HUES6 (cell line): ENCODE measurements around the gene ASAP2.

Experiments
- H3K27ac ChIP-seq: 2 replicates; pipeline ENCODE4 v1.7.0; 2013; ENCODE audit warnings: low read depth, mild to moderate bottlenecking, low read length, inconsistent platforms
- H3K27me3 ChIP-seq: 2 replicates; pipeline ENCODE4 v1.6.1; 2013; ENCODE audit warnings: low read length; ENCODE audit not compliant: control insufficient read depth, insufficient read depth
- H3K36me3 ChIP-seq: 2 replicates; pipeline ENCODE4 v1.6.1; 2013; ENCODE audit warnings: low read length; ENCODE audit not compliant: control insufficient read depth, insufficient read depth
- H3K4me1 ChIP-seq: 2 replicates; pipeline ENCODE4 v1.6.1; 2013; ENCODE audit warnings: low read length; ENCODE audit not compliant: control insufficient read depth, insufficient read depth
- H3K4me3 ChIP-seq: 2 replicates; pipeline ENCODE4 v1.5.1; 2013; ENCODE audit warnings: low read depth, low read length
- H3K9ac ChIP-seq: one replicate; pipeline ENCODE4 v1.6.1; 2013; ENCODE audit warnings: mild to moderate bottlenecking, low read length
- H3K9me3 ChIP-seq: 2 replicates; pipeline ENCODE4 v1.6.1; 2013; ENCODE audit warnings: low read depth, low read length; ENCODE audit not compliant: control insufficient read depth, insufficient read depth

Gene ASAP2

GRCh38 chr2:9203876-9204275 is 2.7 kb upstream of the ASAP2 start:
- no peaks in the 10 kb centered on the region for H3K36me3 ChIP-seq
- H3K9me3 ChIP-seq, result no peaks in the 10 kb centered on the region
- H3K27me3 ChIP-seq, result peaks cover 47% of the 10 kb centered on the region
- H3K4me3 ChIP-seq, result no peak overlapping the region
- H3K9ac ChIP-seq, result no peak overlapping the region
- no peak overlapping the region for H3K27ac ChIP-seq
- H3K4me1 ChIP-seq, result peaks cover 10% of the 10 kb centered on the region

DNA sequence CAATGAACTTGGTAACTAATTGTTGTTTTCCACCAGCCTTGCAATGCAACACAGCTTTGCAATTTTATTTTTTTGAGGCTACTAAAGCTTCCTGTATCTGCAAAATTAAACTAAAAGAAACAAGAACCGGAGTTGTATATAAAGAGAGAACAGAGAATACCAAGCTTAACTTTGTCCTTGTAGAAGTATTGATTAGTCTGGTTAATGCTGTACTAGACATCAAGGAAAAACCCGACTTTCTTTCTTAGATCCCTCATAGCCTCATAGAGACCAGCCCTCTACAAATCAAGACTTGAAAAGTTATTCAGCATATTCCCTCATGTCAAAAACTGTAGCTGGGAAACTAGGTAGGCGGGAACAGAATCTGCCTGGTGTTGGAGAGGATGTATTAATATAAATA is 1.7 kb upstream of the ASAP2 start:
- Histone ChIP-seq H3K36me3 (no peaks in the 10 kb centered on the region), H3K9me3 (no peaks in the 10 kb centered on the region), H3K4me3 (no peak overlapping the region), H3K9ac (no peak overlapping the region), H3K27ac (no peak overlapping the region), H3K27me3 (peaks cover 55% of the 10 kb centered on the region), H3K4me1 (peaks cover 12% of the 10 kb centered on the region)

DNA sequence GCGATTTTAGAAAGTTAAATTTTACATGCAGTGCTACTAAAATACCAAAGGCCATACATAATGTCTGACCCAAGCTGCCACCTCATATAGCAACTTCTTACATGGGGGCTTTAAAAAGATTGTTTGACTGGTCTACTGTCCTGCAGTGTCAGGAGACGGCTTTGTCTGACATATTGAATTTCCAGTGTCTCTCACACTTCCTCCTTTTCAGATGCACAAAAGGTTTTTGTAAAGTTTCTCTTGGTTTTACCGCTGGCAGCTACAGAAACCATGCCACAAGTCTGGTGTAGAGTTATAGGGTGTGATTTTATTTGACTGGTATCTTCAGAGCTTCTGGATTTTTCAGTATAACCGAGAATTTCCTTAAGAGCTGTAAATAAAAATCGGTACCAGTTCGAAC is 1.1 kb upstream of the ASAP2 start:
- Histone ChIP-seq H3K27me3 (peaks cover 59% of the 10 kb centered on the region), H3K9ac (peak overlapping the region; percentile 43), H3K4me1 (peaks cover 15% of the 10 kb centered on the region), H3K36me3 (no peaks in the 10 kb centered on the region), H3K4me3 (peak overlapping the region; percentile 62), H3K9me3 (no peaks in the 10 kb centered on the region), H3K27ac (no peak overlapping the region)

DNA sequence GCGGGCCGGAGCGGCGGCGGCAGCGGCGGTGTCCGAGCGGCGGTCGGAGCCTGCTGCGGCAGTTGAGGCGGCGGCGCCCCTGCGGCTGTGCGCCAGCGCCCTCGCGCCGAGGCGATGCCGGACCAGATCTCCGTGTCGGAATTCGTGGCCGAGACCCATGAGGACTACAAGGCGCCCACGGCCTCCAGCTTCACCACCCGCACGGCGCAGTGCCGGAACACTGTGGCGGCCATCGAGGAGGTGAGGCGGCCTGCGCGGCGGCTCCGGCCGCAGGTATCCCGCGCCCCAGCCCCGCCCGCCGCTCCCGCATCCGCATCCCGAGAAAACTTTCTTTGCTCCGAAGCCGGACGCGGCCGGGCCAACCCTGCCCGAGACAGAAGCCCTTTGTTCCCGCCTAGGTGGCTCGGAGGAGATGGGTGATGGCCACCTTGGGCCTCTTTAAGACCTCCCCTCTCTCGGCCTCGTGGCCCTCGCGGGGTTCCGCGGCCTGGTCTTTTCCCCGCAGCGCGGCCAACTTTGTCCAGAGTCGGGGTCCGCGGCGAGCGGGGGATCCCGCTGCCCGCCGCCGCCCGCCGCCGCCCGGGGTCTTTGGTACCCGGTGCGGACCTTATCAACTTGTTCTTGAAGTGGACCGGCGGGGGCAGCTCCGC is 504 bp downstream of the ASAP2 start:
- Histone ChIP-seq H3K9ac (peak overlapping the region; percentile 65), H3K27ac (no peak overlapping the region), H3K4me3 (peak overlapping the region; percentile 73), H3K36me3 (no peaks in the 10 kb centered on the region), H3K27me3 (peaks cover 66% of the 10 kb centered on the region), H3K9me3 (no peaks in the 10 kb centered on the region), H3K4me1 (peaks cover 15% of the 10 kb centered on the region)

DNA sequence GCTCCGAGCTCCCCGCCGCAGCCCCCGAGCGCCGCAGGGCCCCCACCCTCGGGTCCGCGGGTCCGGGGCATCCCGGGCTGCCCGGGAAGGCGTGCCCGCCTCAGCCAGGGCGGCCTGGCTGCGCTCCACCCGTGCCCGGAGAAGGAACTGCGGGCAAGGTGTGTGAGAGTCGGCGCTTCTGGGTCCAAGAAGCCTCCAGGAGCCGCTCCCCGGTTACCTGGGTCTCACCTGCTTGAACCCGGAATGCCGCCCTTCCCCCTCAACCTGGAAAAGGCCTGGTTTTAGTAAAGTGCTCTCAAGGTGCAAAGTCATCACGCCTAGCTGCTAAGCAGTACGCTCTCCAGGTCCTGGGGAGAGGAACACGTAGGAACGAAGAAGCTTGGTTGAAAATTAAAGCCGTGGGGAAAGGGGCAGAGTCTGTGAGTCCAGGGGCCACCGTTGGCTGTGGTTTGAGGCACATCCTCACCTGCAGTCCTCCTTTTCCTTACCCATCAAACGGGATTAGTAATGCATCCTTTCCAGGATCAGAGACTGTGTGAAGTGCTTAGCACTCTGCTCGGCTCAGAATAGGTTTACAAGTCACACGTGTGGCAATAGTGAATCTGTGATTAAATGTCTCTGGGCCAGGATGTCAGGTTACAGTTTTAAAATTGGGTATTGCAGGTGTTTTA is 1.2 kb downstream of the ASAP2 start:
- Histone ChIP-seq H3K27ac (no peak overlapping the region), H3K4me1 (peaks cover 15% of the 10 kb centered on the region), H3K36me3 (no peaks in the 10 kb centered on the region), H3K4me3 (peak overlapping the region; percentile 73), H3K9me3 (no peaks in the 10 kb centered on the region), H3K27me3 (peaks cover 73% of the 10 kb centered on the region), H3K9ac (peak overlapping the region; percentile 65)

- H3K36me3 ChIP-seq, result no peaks in the 10 kb centered on the region
- H3K4me3 ChIP-seq, result no peak overlapping the region
- H3K9ac ChIP-seq, result no peak overlapping the region
- peaks cover 18% of the 10 kb centered on the region for H3K4me1 ChIP-seq
- H3K27me3 ChIP-seq, result peaks cover 80% of the 10 kb centered on the region
- no peak overlapping the region for H3K27ac ChIP-seq
- H3K9me3 ChIP-seq, result no peaks in the 10 kb centered on the region
These were observed 2.3 kb downstream of the ASAP2 start for GRCh38 chr2:9208875-9209274.

DNA sequence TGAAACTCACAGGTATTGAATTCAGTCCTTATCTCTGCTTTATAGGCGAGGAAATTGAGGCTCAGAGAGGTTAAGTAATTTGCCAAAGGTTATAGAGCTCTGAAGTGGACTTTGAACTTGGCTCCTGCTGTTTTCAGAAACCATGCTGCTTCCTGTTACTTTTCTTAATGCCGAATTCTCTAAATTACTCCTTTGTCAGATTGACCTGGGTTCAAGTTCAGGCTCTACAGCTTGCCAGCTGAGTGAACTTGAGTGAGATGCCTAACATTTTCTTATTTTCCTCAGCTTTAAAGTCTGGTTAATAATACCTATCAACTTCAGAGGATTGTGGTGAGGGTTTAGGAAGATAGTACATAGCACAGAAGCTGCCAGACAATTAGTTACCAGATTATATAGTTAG is 3.4 kb downstream of the ASAP2 start:
- Histone ChIP-seq H3K4me1 (peaks cover 18% of the 10 kb centered on the region), H3K4me3 (no peak overlapping the region)

DNA sequence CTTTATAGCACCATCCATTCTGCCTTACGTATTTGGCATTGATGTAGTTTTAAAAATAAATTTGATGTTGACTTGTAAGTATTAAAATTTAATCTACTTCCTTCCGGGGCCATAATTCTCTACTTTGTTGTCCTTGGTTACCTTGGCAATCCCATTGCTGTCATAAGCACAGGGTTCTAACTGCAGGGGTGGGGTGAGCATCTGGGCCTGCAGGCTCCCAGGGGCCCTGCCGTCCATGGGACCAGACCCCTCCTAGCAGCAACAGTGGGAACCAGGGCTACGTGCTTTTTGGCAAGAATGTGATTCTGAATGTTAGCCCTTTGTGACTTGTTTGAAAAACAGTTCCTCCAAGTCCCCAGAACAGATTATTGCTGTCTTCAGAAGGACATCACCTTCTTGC is 4.9 kb downstream of the ASAP2 start:
- no peaks in the 10 kb centered on the region for H3K36me3 ChIP-seq
- H3K9me3 ChIP-seq, result no peaks in the 10 kb centered on the region
- H3K9ac ChIP-seq, result no peak overlapping the region
- no peak overlapping the region for H3K4me3 ChIP-seq
- H3K27me3 ChIP-seq, result peaks cover 80% of the 10 kb centered on the region
- no peak overlapping the region for H3K27ac ChIP-seq
- peaks cover 12% of the 10 kb centered on the region; the same call in 1 of the 2 replicates for H3K4me1 ChIP-seq

More for the DNA sequence above, 3.4 kb downstream of the ASAP2 start:
- Histone ChIP-seq H3K9me3 (no peaks in the 10 kb centered on the region), H3K27ac (no peak overlapping the region), H3K36me3 (no peaks in the 10 kb centered on the region), H3K9ac (no peak overlapping the region), H3K27me3 (peaks cover 81% of the 10 kb centered on the region)

- Histone ChIP-seq H3K27ac (no peak overlapping the region), H3K9ac (no peak overlapping the region)
These were observed 5.5 kb downstream of the ASAP2 start for GRCh38 chr2:9212010-9212635.

GRCh38 chr2:9212661-9213411 is 6.2 kb downstream of the ASAP2 start:
- no peak overlapping the region for H3K9ac ChIP-seq
- H3K27ac ChIP-seq, result no peak overlapping the region
- peaks cover 19% of the 10 kb centered on the region for H3K4me1 ChIP-seq
- H3K36me3 ChIP-seq, result no peaks in the 10 kb centered on the region
- H3K4me3 ChIP-seq, result no peak overlapping the region
- H3K27me3 ChIP-seq, result peaks cover 79% of the 10 kb centered on the region
- no peaks in the 10 kb centered on the region for H3K9me3 ChIP-seq

More at GRCh38 chr2:9212010-9212635, 5.5 kb downstream of the ASAP2 start:
- peaks cover 83% of the 10 kb centered on the region for H3K27me3 ChIP-seq
- no peak overlapping the region for H3K4me3 ChIP-seq
- no peaks in the 10 kb centered on the region for H3K36me3 ChIP-seq
- H3K4me1 ChIP-seq, result peaks cover 15% of the 10 kb centered on the region
- no peaks in the 10 kb centered on the region for H3K9me3 ChIP-seq
